ENCODE data around the gene NAT8L. TPM values are rescaled to one million over a fixed set of nuclear protein-coding genes. Genes with fewer than 3 reads are reported as not detected.

The NAT8L gene
- total RNA-seq, 1 experiment from 2014 or later, result not detected

GRCh38 chr4:2070421-2071251 lies 11.5 kb downstream of the NAT8L start:
- no peak for DNase-seq
- no peaks in the 10 kb centered on the region for H3K27me3 ChIP-seq (ENCODE audit: low read length)
- no peak overlapping the region for H2AFZ ChIP-seq (ENCODE audit: low read length)
- H3K4me3 ChIP-seq (ENCODE audit: low read length), result no peak overlapping the region
- no peaks in the 10 kb centered on the region for H3K36me3 ChIP-seq (ENCODE audit: insufficient read depth, low read length)
- H3K9me2 ChIP-seq (replicated peaks; ENCODE audit: insufficient read depth, low read length), result no peaks in the 10 kb centered on the region
- H3K4me2 ChIP-seq (ENCODE audit: low read depth, low read length, poor library complexity, severe bottlenecking), result no peak overlapping the region
- H3K9ac ChIP-seq (ENCODE audit: low read length), result no peak overlapping the region
- no peak overlapping the region for H3K27ac ChIP-seq (ENCODE audit: low read length)
- H3K79me2 ChIP-seq (ENCODE audit: low read length), result no peaks in the 10 kb centered on the region
- H4K20me1 ChIP-seq (ENCODE audit: insufficient read depth, low read depth, low read length), result no peaks in the 10 kb centered on the region
- H3K4me1 ChIP-seq (ENCODE audit: low read length), result no peaks in the 10 kb centered on the region
- H3K9me3 ChIP-seq (ENCODE audit: low read length), result no peaks in the 10 kb centered on the region

- DNase-seq, result no peak
- no peaks in the 10 kb centered on the region for H3K79me2 ChIP-seq (ENCODE audit: low read length)
Observed at GRCh38 chr4:2071252-2071911, 12.3 kb downstream of the NAT8L start.

GRCh38 chr4:2071912-2072867 lies 13.1 kb downstream of the NAT8L start:
- Histone ChIP-seq H3K79me2 (ENCODE audit: low read length) (no peaks in the 10 kb centered on the region), H3K27ac (ENCODE audit: low read length) (no peak overlapping the region), H3K9me2 (replicated peaks; ENCODE audit: insufficient read depth, low read length) (no peaks in the 10 kb centered on the region), H3K4me2 (ENCODE audit: low read depth, low read length, poor library complexity, severe bottlenecking) (no peak overlapping the region), H3K4me3 (ENCODE audit: low read length) (no peak overlapping the region), H4K20me1 (ENCODE audit: insufficient read depth, low read depth, low read length) (no peaks in the 10 kb centered on the region), H3K27me3 (ENCODE audit: low read length) (no peaks in the 10 kb centered on the region), H3K9me3 (ENCODE audit: low read length) (no peaks in the 10 kb centered on the region), H3K36me3 (ENCODE audit: insufficient read depth, low read length) (no peaks in the 10 kb centered on the region), H3K9ac (ENCODE audit: low read length) (no peak overlapping the region), H2AFZ (ENCODE audit: low read length) (no peak overlapping the region), H3K4me1 (ENCODE audit: low read length) (peaks cover 7% of the 10 kb centered on the region)
- no peak for DNase-seq

More at GRCh38 chr4:2071252-2071911, 12.3 kb downstream of the NAT8L start:
- Histone ChIP-seq H3K36me3 (ENCODE audit: insufficient read depth, low read length) (no peaks in the 10 kb centered on the region), H3K27ac (ENCODE audit: low read length) (no peak overlapping the region), H3K9me3 (ENCODE audit: low read length) (no peaks in the 10 kb centered on the region), H3K4me3 (ENCODE audit: low read length) (no peak overlapping the region), H3K4me2 (ENCODE audit: low read depth, low read length, poor library complexity, severe bottlenecking) (no peak overlapping the region), H4K20me1 (ENCODE audit: insufficient read depth, low read depth, low read length) (no peaks in the 10 kb centered on the region), H3K4me1 (ENCODE audit: low read length) (no peaks in the 10 kb centered on the region), H3K9me2 (replicated peaks; ENCODE audit: insufficient read depth, low read length) (no peaks in the 10 kb centered on the region), H3K9ac (ENCODE audit: low read length) (no peak overlapping the region), H3K27me3 (ENCODE audit: low read length) (no peaks in the 10 kb centered on the region), H2AFZ (ENCODE audit: low read length) (no peak overlapping the region)

GRCh38 chr4:2072971-2073807 lies 14.1 kb downstream of the NAT8L start:
- H3K27me3 ChIP-seq (ENCODE audit: low read length), result no peaks in the 10 kb centered on the region
- no peaks in the 10 kb centered on the region for H3K79me2 ChIP-seq (ENCODE audit: low read length)
- no peaks in the 10 kb centered on the region for H3K36me3 ChIP-seq (ENCODE audit: insufficient read depth, low read length)
- H3K9ac ChIP-seq (ENCODE audit: low read length), result no peak overlapping the region
- H3K4me3 ChIP-seq (ENCODE audit: low read length), result no peak overlapping the region
- DNase-seq, result no peak
- H4K20me1 ChIP-seq (ENCODE audit: insufficient read depth, low read depth, low read length), result no peaks in the 10 kb centered on the region
- no peak overlapping the region for H3K4me2 ChIP-seq (ENCODE audit: low read depth, low read length, poor library complexity, severe bottlenecking)
- no peak overlapping the region for H3K27ac ChIP-seq (ENCODE audit: low read length)
- peaks cover 17% of the 10 kb centered on the region for H3K4me1 ChIP-seq (ENCODE audit: low read length)
- H2AFZ ChIP-seq (ENCODE audit: low read length), result no peak overlapping the region
- no peaks in the 10 kb centered on the region for H3K9me3 ChIP-seq (ENCODE audit: low read length)
- H3K9me2 ChIP-seq (replicated peaks; ENCODE audit: insufficient read depth, low read length), result no peaks in the 10 kb centered on the region

GRCh38 chr4:2073808-2074481 lies 14.8 kb downstream of the NAT8L start:
- Histone ChIP-seq H3K9me2 (replicated peaks; ENCODE audit: insufficient read depth, low read length) (no peaks in the 10 kb centered on the region), H3K27me3 (ENCODE audit: low read length) (no peaks in the 10 kb centered on the region), H4K20me1 (ENCODE audit: insufficient read depth, low read depth, low read length) (no peaks in the 10 kb centered on the region), H3K9ac (ENCODE audit: low read length) (no peak overlapping the region), H3K36me3 (ENCODE audit: insufficient read depth, low read length) (no peaks in the 10 kb centered on the region), H3K4me2 (ENCODE audit: low read depth, low read length, poor library complexity, severe bottlenecking) (no peak overlapping the region), H3K27ac (ENCODE audit: low read length) (no peak overlapping the region), H3K9me3 (ENCODE audit: low read length) (no peaks in the 10 kb centered on the region), H3K4me3 (ENCODE audit: low read length) (no peak overlapping the region), H3K79me2 (ENCODE audit: low read length) (no peaks in the 10 kb centered on the region), H3K4me1 (ENCODE audit: low read length) (peaks cover 23% of the 10 kb centered on the region), H2AFZ (ENCODE audit: low read length) (no peak overlapping the region)
- no peak for DNase-seq

GRCh38 chr4:2074588-2074987 lies 15.5 kb downstream of the NAT8L start:
- no peak overlapping the region for H3K27ac ChIP-seq (ENCODE audit: low read length)

DNA sequence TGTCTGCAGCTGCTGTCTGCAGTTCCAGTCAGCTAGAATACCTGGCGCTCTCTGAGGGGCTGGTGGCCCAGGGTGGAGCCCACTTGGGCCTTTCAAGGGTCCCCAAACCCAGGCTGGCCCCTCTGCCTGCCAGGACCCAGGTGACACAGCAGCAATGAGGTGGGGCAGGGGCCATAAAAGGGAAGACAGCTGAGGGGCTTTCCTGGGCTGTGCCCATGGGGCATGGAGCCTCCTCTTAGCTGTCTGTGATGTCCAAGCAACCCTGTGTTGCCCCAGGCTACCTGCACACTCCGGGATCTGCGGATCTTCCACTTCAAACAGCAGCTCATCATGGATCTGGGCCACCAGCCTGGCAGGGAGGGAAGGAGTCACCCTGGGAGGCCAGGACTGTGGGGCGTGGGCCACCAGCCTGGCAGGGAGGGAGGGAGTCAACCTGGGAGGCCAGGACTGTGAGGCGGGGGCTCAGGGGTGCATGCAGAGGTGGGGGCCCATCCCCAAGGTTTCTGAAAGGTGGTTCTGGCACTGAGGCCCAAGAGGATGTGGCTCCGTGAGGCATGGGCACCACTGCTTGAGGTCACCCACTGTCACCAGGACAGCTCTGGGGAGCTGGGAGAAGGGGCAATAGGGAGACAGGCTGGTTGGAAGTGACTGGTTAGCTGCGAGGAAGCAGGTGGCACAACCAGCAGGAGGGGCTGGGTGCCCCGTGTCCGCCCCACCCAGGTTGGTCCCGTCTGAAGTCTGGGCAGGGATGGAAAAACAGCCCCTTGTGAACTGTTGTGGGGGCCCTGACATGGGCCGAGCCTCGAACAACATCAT lies 16.3 kb downstream of the NAT8L start:
- Histone ChIP-seq H3K4me1 (ENCODE audit: low read length) (peaks cover 27% of the 10 kb centered on the region), H3K27ac (ENCODE audit: low read length) (no peak overlapping the region), H3K4me2 (ENCODE audit: low read depth, low read length, poor library complexity, severe bottlenecking) (no peak overlapping the region), H4K20me1 (ENCODE audit: insufficient read depth, low read depth, low read length) (no peaks in the 10 kb centered on the region), H3K4me3 (ENCODE audit: low read length) (no peak overlapping the region), H3K9ac (ENCODE audit: low read length) (no peak overlapping the region), H3K27me3 (ENCODE audit: low read length) (no peaks in the 10 kb centered on the region), H3K9me2 (replicated peaks; ENCODE audit: insufficient read depth, low read length) (no peaks in the 10 kb centered on the region), H3K36me3 (ENCODE audit: insufficient read depth, low read length) (no peaks in the 10 kb centered on the region), H2AFZ (ENCODE audit: low read length) (no peak overlapping the region), H3K79me2 (ENCODE audit: low read length) (no peaks in the 10 kb centered on the region), H3K9me3 (ENCODE audit: low read length) (no peaks in the 10 kb centered on the region)
- DNase-seq, result no peak

More at GRCh38 chr4:2074588-2074987, 15.5 kb downstream of the NAT8L start:
- no peak overlapping the region for H3K4me2 ChIP-seq (ENCODE audit: low read depth, low read length, poor library complexity, severe bottlenecking)
- H3K4me3 ChIP-seq (ENCODE audit: low read length), result no peak overlapping the region
- no peaks in the 10 kb centered on the region for H3K79me2 ChIP-seq (ENCODE audit: low read length)
- no peak overlapping the region for H2AFZ ChIP-seq (ENCODE audit: low read length)
- no peaks in the 10 kb centered on the region for H4K20me1 ChIP-seq (ENCODE audit: insufficient read depth, low read depth, low read length)
- H3K4me1 ChIP-seq (ENCODE audit: low read length), result peaks cover 23% of the 10 kb centered on the region
- no peaks in the 10 kb centered on the region for H3K9me2 ChIP-seq (replicated peaks; ENCODE audit: insufficient read depth, low read length)
- H3K27me3 ChIP-seq (ENCODE audit: low read length), result no peaks in the 10 kb centered on the region
- DNase-seq, result no peak
- no peaks in the 10 kb centered on the region for H3K9me3 ChIP-seq (ENCODE audit: low read length)
- H3K36me3 ChIP-seq (ENCODE audit: insufficient read depth, low read length), result no peaks in the 10 kb centered on the region
- H3K9ac ChIP-seq (ENCODE audit: low read length), result no peak overlapping the region
